ENCODE results near the gene CHST8.

CHST8 gene

GRCh38 chr19:33812388-33813330 lies 190.9 kb downstream of the CHST8 start:
- POLR2A ChIA-PET, result interaction anchor here (0.7 to 1.0 kb wide), 2 partner anchors 10 to 35 kb away, joined by 3 read pairs; no protein-coding TSS in a partner anchor
- Histone ChIP-seq H3K9me3 (ENCODE audit: control extremely low read depth in 1 of 5, control insufficient read depth in 4 of 5, insufficient read depth in 2 of 5, low read depth in 1 of 5, low read length in 4 of 5) (no peaks in the 10 kb centered on the region), H3K4me3 (ENCODE audit: control insufficient read depth in 1 of 7, extremely low read depth in 1 of 7, insufficient read depth in 4 of 7, low read depth in 2 of 7, low read length in 6 of 7) (no peak overlapping the region), H3K27me3 (replicated peaks in 2 of 5; ENCODE audit: control insufficient read depth in 4 of 5, insufficient read depth in 5 of 5, low read length in 4 of 5) (no peaks in the 10 kb centered on the region), H3K27ac (ENCODE audit: insufficient read depth in 1 of 2, low read depth in 1 of 2, low read length in 2 of 2, poor library complexity in 1 of 2, severe bottlenecking in 2 of 2) (no peak overlapping the region), H3K4me1 (ENCODE audit: control extremely low read depth in 1 of 4, control insufficient read depth in 4 of 4, insufficient read depth in 4 of 4, low read length in 3 of 4) (peaks cover 0 to 22% (median 15%) of the 10 kb centered on the region in 4 experiments), H3K36me3 (ENCODE audit: control insufficient read depth in 4 of 4, insufficient read depth in 4 of 4, low read length in 3 of 4) (peaks cover 0 to 49% (median 31%) of the 10 kb centered on the region in 4 experiments)
- CTCF ChIA-PET, result interaction anchor here (1.0 to 2.3 kb wide), 4 partner anchors 11 to 406 kb away, joined by 3 to 5 read pairs (median 4); no protein-coding TSS in a partner anchor
- no peak for DNase-seq
- WGBS (ENCODE audit: insufficient coverage), result 98% methylated on average over 28 of the region's 28 CpGs

DNA sequence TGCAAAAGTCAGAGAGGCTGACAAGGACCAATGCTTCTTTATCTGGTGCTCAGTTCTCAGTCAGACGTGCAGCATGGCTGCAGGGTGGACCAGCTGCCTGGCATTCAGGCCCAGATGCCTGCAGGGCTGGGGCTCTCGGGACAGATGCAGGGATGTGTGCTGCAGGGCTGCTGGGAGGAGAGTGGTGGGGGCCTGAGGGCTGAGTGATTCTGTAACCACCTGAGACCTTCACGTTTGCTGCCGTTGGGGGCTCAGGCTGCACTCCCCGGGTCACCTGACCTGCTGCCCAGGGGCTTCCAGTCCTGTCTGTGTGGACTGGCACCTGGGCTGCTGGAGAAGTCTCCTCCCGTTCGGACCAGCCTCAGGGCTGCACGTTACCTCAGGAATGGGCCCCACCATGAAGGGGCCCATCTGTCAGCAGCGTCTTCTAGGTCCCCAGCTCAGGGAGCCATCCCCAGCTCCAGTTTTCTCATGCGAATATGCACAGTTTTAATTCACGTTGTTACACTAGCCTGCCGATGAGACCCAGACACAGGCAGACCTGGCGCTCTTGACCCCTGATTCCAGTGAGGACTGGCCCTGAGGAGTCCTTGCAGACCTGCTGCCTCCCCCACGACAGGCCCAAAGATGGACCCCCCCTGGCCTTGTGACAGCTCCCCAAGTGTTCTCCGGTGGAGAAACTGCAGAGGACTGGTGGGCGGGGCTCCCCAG lies 191.8 kb downstream of the CHST8 start:
- Histone ChIP-seq H3K27ac (ENCODE audit: insufficient read depth in 1 of 2, low read depth in 1 of 2, low read length in 2 of 2, poor library complexity in 1 of 2, severe bottlenecking in 2 of 2) (no peak overlapping the region), H3K4me3 (ENCODE audit: control insufficient read depth in 1 of 7, extremely low read depth in 1 of 7, insufficient read depth in 4 of 7, low read depth in 2 of 7, low read length in 6 of 7) (no peak overlapping the region), H3K27me3 (replicated peaks in 2 of 5; ENCODE audit: control insufficient read depth in 4 of 5, insufficient read depth in 5 of 5, low read length in 4 of 5) (no peaks in the 10 kb centered on the region), H3K9me3 (ENCODE audit: control extremely low read depth in 1 of 5, control insufficient read depth in 4 of 5, insufficient read depth in 2 of 5, low read depth in 1 of 5, low read length in 4 of 5) (no peaks in the 10 kb centered on the region), H3K4me1 (ENCODE audit: control extremely low read depth in 1 of 4, control insufficient read depth in 4 of 4, insufficient read depth in 4 of 4, low read length in 3 of 4) (peaks cover 0 to 28% (median 18%) of the 10 kb centered on the region in 4 experiments), H3K36me3 (ENCODE audit: control insufficient read depth in 4 of 4, insufficient read depth in 4 of 4, low read length in 3 of 4) (peaks cover 0 to 40% (median 24%) of the 10 kb centered on the region in 4 experiments)
- CTCF ChIA-PET, result interaction anchor here (1.3 to 2.3 kb wide), 2 partner anchors 184 to 407 kb away, joined by 3 to 5 read pairs; no protein-coding TSS in a partner anchor
- no peak for DNase-seq
- POLR2A ChIA-PET, result interaction anchor here (0.7 to 1.0 kb wide), 2 partner anchors 9 to 35 kb away, joined by 3 read pairs; no protein-coding TSS in a partner anchor
- 94% methylated on average over 16 of the region's 16 CpGs for WGBS (ENCODE audit: insufficient coverage)

GRCh38 chr19:33814181-33815165 lies 192.7 kb downstream of the CHST8 start:
- no peak overlapping the region for H3K4me3 ChIP-seq (ENCODE audit: control insufficient read depth in 1 of 7, extremely low read depth in 1 of 7, insufficient read depth in 4 of 7, low read depth in 2 of 7, low read length in 6 of 7)
- POLR2A ChIA-PET, result no interaction called here

GRCh38 chr19:33815380-33816340 lies 193.9 kb downstream of the CHST8 start:
- 77% methylated on average over 5 of the region's 15 CpGs for WGBS (ENCODE audit: insufficient coverage)
- Histone ChIP-seq H3K9me3 (ENCODE audit: control extremely low read depth in 1 of 5, control insufficient read depth in 4 of 5, insufficient read depth in 2 of 5, low read depth in 1 of 5, low read length in 4 of 5) (no peaks in the 10 kb centered on the region), H3K4me3 (ENCODE audit: control insufficient read depth in 1 of 7, extremely low read depth in 1 of 7, insufficient read depth in 4 of 7, low read depth in 2 of 7, low read length in 6 of 7) (no peak overlapping the region), H3K27me3 (replicated peaks in 2 of 5; ENCODE audit: control insufficient read depth in 4 of 5, insufficient read depth in 5 of 5, low read length in 4 of 5) (no peaks in the 10 kb centered on the region), H3K27ac (ENCODE audit: insufficient read depth in 1 of 2, low read depth in 1 of 2, low read length in 2 of 2, poor library complexity in 1 of 2, severe bottlenecking in 2 of 2) (no peak overlapping the region), H3K36me3 (ENCODE audit: control insufficient read depth in 4 of 4, insufficient read depth in 4 of 4, low read length in 3 of 4) (peaks cover 0 to 32% (median 18%) of the 10 kb centered on the region in 4 experiments), H3K4me1 (ENCODE audit: control extremely low read depth in 1 of 4, control insufficient read depth in 4 of 4, insufficient read depth in 4 of 4, low read length in 3 of 4) (peaks cover 3 to 49% (median 38%) of the 10 kb centered on the region in 4 experiments)
- peak in 2 of 3 donors; percentile 25 to 41 for DNase-seq
- POLR2A ChIA-PET, result interaction anchor here (0.6 kb wide), 3 partner anchors 11 to 839 kb away, joined by 3 to 4 read pairs (median 4); no protein-coding TSS in a partner anchor
- CTCF ChIA-PET, result no interaction called here

More at GRCh38 chr19:33814181-33815165, 192.7 kb downstream of the CHST8 start:
- CTCF ChIA-PET, result interaction anchor here (2.3 kb wide), 1 partner anchor 184 kb away, joined by 5 read pairs; no protein-coding TSS in a partner anchor
- Histone ChIP-seq H3K27me3 (replicated peaks in 2 of 5; ENCODE audit: control insufficient read depth in 4 of 5, insufficient read depth in 5 of 5, low read length in 4 of 5) (no peaks in the 10 kb centered on the region), H3K4me1 (ENCODE audit: control extremely low read depth in 1 of 4, control insufficient read depth in 4 of 4, insufficient read depth in 4 of 4, low read length in 3 of 4) (peaks cover 3 to 37% (median 27%) of the 10 kb centered on the region in 4 experiments), H3K36me3 (ENCODE audit: control insufficient read depth in 4 of 4, insufficient read depth in 4 of 4, low read length in 3 of 4) (peaks cover 0 to 37% (median 22%) of the 10 kb centered on the region in 4 experiments), H3K27ac (ENCODE audit: insufficient read depth in 1 of 2, low read depth in 1 of 2, low read length in 2 of 2, poor library complexity in 1 of 2, severe bottlenecking in 2 of 2) (no peak overlapping the region), H3K9me3 (ENCODE audit: control extremely low read depth in 1 of 5, control insufficient read depth in 4 of 5, insufficient read depth in 2 of 5, low read depth in 1 of 5, low read length in 4 of 5) (no peaks in the 10 kb centered on the region)
- DNase-seq, result no peak
- 96% methylated on average over 13 of the region's 21 CpGs for WGBS (ENCODE audit: insufficient coverage)

DNA sequence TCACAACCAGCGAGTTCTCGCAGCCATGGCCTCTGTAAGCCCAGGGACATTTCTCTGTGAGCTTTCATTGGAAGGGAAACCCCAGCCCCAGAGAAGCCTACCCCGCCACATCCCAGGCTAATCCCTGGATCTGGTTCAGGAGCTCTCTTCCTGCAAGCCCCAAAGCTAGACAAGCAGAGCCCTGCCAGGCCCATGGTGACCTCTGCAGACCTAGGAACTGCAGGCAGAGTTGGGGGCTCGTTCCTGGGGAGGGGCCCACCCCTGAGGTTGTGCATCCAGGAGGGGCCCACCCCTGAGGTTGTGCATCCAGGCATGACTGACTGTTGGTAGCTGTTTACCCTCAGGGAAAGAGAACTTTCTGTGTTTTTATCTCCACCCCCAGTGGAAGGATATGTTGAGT lies 196.7 kb downstream of the CHST8 start:
- Histone ChIP-seq H3K27me3 (replicated peaks in 2 of 5; ENCODE audit: control insufficient read depth in 4 of 5, insufficient read depth in 5 of 5, low read length in 4 of 5) (no peaks in the 10 kb centered on the region), H3K36me3 (ENCODE audit: control insufficient read depth in 4 of 4, insufficient read depth in 4 of 4, low read length in 3 of 4) (peaks cover 0 to 10% (median 0%) of the 10 kb centered on the region in 4 experiments), H3K9me3 (ENCODE audit: control extremely low read depth in 1 of 5, control insufficient read depth in 4 of 5, insufficient read depth in 2 of 5, low read depth in 1 of 5, low read length in 4 of 5) (no peaks in the 10 kb centered on the region), H3K4me3 (ENCODE audit: control insufficient read depth in 1 of 7, extremely low read depth in 1 of 7, insufficient read depth in 4 of 7, low read depth in 2 of 7, low read length in 6 of 7) (no peak overlapping the region), H3K4me1 (ENCODE audit: control extremely low read depth in 1 of 4, control insufficient read depth in 4 of 4, insufficient read depth in 4 of 4, low read length in 3 of 4) (peaks cover 3 to 55% (median 47%) of the 10 kb centered on the region in 4 experiments), H3K27ac (ENCODE audit: insufficient read depth in 1 of 2, low read depth in 1 of 2, low read length in 2 of 2, poor library complexity in 1 of 2, severe bottlenecking in 2 of 2) (no peak overlapping the region)
- 100% methylated on average over 3 of the region's 4 CpGs for WGBS (ENCODE audit: insufficient coverage)
- ChIA-PET CTCF (interaction anchor here (1.2 to 3.5 kb wide), 5 partner anchors 14 to 180 kb away, joined by 5 to 13 read pairs (median 10); partner anchors contain the start of gene KCTD15), POLR2A (interaction anchor here (0.7 to 1.7 kb wide), 2 partner anchors 22 to 558 kb away, joined by 5 to 12 read pairs; partner anchors contain the start of gene KCTD15)
- no peak for DNase-seq
